GM12878 (cell line): ENCODE data around the gene CPSF3. TPM values are rescaled to one million over a fixed set of nuclear protein-coding genes. Genes with fewer than 3 reads are reported as not detected.

ENCODE experiments used
- ATAC-seq: fragments of 200-7000 bp; cut with Tn5 transposase; 3 replicates; pipeline ENCODE4 v1.9.1; 2020; ENCODE audit warnings: mild to moderate bottlenecking, moderate library complexity
- BruUV-seq: library from RNA; stranded (reverse); fragments of 400-500 nt; replicated peaks from 2 replicates; lab custom pipeline; 2021; lab: Mats Ljungman, UMichigan
- CTCF ChIA-PET: fragments of 300-600 bp; sonication (Branson Sonifier 250); formaldehyde crosslinking; extraction: SDS; loops from one replicate; lab custom pipeline; 2021; ENCODE audit warnings: inconsistent platforms; lab: Yijun Ruan, JAX
- POLR2A ChIA-PET: fragments of 350-600 bp; formaldehyde crosslinking; extraction: SDS; loops from one replicate; lab custom pipeline; 2021; ENCODE audit warnings: inconsistent platforms; lab: Charles Lee
- RAD21 ChIA-PET: fragments of 300-600 bp; sonication (Branson Sonifier 250); formaldehyde crosslinking; loops from one replicate; lab custom pipeline; 2023; ENCODE audit warnings: antibody characterized with exemption; ENCODE audit not compliant: unreplicated experiment; lab: Charles Lee
- SMC1A ChIA-PET: fragments of 300-600 bp; sonication (Branson Sonifier 250); formaldehyde crosslinking; loops from one replicate; lab custom pipeline; 2023; ENCODE audit not compliant: unreplicated experiment, uncharacterized antibody; lab: Charles Lee
- DNase-seq: peaks from one replicate; pipeline ENCODE4 v3.0.0-alpha.2; 2011; ENCODE audit warnings: low read depth, low spot score
- FAIRE-seq: peaks from 3 replicates; lab custom pipeline; 2011; peaks lifted over from hg19 to GRCh38; lab: Jason Lieb, UNC
- H2AFZ ChIP-seq: 2 replicates; pipeline ENCODE4 v1.6.0; 2011; ENCODE audit warnings: low read depth, low read length, control low read depth; ENCODE audit not compliant: control insufficient read depth
- H3K27ac ChIP-seq: 2 replicates; pipeline ENCODE4 v1.5.1; 2011; ENCODE audit warnings: control low read depth; ENCODE audit not compliant: control insufficient read depth, insufficient read depth
- H3K27me3 ChIP-seq, 2 experiments: replicated peaks in 1 of 2; 2 replicates each; pipeline versions ENCODE4 v1.6.0 to v1.6.1; 2011; ENCODE audit warnings: low read length in 1 of 2; ENCODE audit not compliant: control insufficient read depth in 2 of 2, insufficient read depth in 2 of 2
- H3K36me3 ChIP-seq, 2 experiments: 2 replicates each; pipeline ENCODE4 v1.5.1; 2011; ENCODE audit warnings: low read length in 1 of 2; ENCODE audit not compliant: control insufficient read depth in 2 of 2, insufficient read depth in 2 of 2
- H3K4me1 ChIP-seq: 2 replicates; pipeline ENCODE4 v1.6.1; 2011; ENCODE audit warnings: mild to moderate bottlenecking, low read length, moderate library complexity, mixed read lengths; ENCODE audit not compliant: control insufficient read depth, insufficient read depth
- H3K4me2 ChIP-seq: 2 replicates; pipeline ENCODE4 v1.6.0; 2011; ENCODE audit warnings: control low read depth; ENCODE audit not compliant: control insufficient read depth, insufficient read depth
- H3K4me3 ChIP-seq: fragments of 200-600 bp; sonication (generic); 2 replicates; pipeline ENCODE4 v1.5.1; 2016
- H3K79me2 ChIP-seq: 2 replicates; pipeline ENCODE4 v1.6.0; 2011; ENCODE audit warnings: low read length; ENCODE audit not compliant: control insufficient read depth, insufficient read depth
- H3K9ac ChIP-seq: 2 replicates; pipeline ENCODE4 v1.8.0; 2011; ENCODE audit warnings: low read length, control low read depth, mixed read lengths; ENCODE audit not compliant: control insufficient read depth, insufficient read depth
- H3K9me3 ChIP-seq: replicated peaks from 3 replicates; pipeline ENCODE4 v1.5.1; 2011; ENCODE audit warnings: mild to moderate bottlenecking, low read length; ENCODE audit not compliant: control insufficient read depth, insufficient read depth
- H4K20me1 ChIP-seq: 2 replicates; pipeline ENCODE4 v1.6.0; 2011; ENCODE audit not compliant: control insufficient read depth, insufficient read depth
- CBFB ChIP-seq: IDR thresholded peaks from 2 replicates; pipeline ENCODE4 v1.6.1; 2016; ENCODE audit warnings: antibody characterized with exemption, low read depth
- NFYB ChIP-seq: IDR thresholded peaks from 2 replicates; pipeline ENCODE4 v1.6.1; 2011; ENCODE audit warnings: low read depth, mild to moderate bottlenecking, low read length, improper control_type of control experiment, moderate library complexity; ENCODE audit not compliant: insufficient read depth
- NRF1 ChIP-seq: conservative IDR thresholded peaks from 2 replicates; pipeline ENCODE4 v1.6.1; 2011; ENCODE audit warnings: mild to moderate bottlenecking, low read depth, low read length, improper control_type of control experiment
- RELA ChIP-seq: fragments of 450-650 bp; IDR thresholded peaks from 2 replicates; pipeline ENCODE4 v1.8.0; 2014; ENCODE audit warnings: borderline replicate concordance; ENCODE audit not compliant: partially characterized antibody
- SMAD5 ChIP-seq: IDR thresholded peaks from 2 replicates; pipeline ENCODE4 v1.6.1; 2016; ENCODE audit warnings: antibody characterized with exemption, low read depth
- ZNF217 ChIP-seq: fragments of 450-650 bp; IDR thresholded peaks from 2 replicates; pipeline ENCODE4 v1.6.1; 2017; ENCODE audit warnings: antibody characterized with exemption, mild to moderate bottlenecking
- WGBS: methylation state at CpG from one replicate; pipeline ENCODE4 v1.1.6; 2016; ENCODE audit warnings: low lambda C conversion rate; ENCODE audit not compliant: insufficient replicate concordance, insufficient coverage; ENCODE audit errors: missing lambda C conversion rate; 5-methylcytosine and 5-hydroxymethylcytosine counted together
- in situ Hi-C: fragments of 300-500 bp; cut with MboI; formaldehyde crosslinking; loops from 9 replicates; pipeline ENCODE4 v1.14.3; 2018; ENCODE audit warnings: mixed read lengths
- intact Hi-C: fragments of 100-400 bp; cut with micrococcal nuclease; formaldehyde crosslinking; loops from one replicate; pipeline ENCODE4 v1.14.2; 2022; ENCODE audit not compliant: unreplicated experiment
- polyA plus RNA-seq, 11 experiments: library from polyadenylated mRNA; depleted of rRNA in 4 of 11; unstranded in 6 of 11; stranded (reverse) in 5 of 11; fragments of >200 nt; fragmentation: Nextera tagmentation in 4 of 11; fragmentation: Illumina TruSeq in 1 of 11; extraction: Ambion mirVana in 4 of 11; extraction: Trizol in 1 of 11; gene quantifications; 1 replicate in 1 of 11; 2 replicates in 10 of 11; pipeline versions ENCODE4 v1.2.1 to v1.2.3, GENCODE V29; 2011 to 2016; ENCODE audit warnings: inconsistent platforms in 2 of 11, missing spikeins in 2 of 11, low read depth in 1 of 11
- total RNA-seq, 4 experiments: library from RNA; depleted of rRNA in 3 of 4; stranded (reverse); fragments of >200 nt in 3 of 4; fragmentation: Illumina TruSeq in 1 of 4; extraction: Trizol in 1 of 4; gene quantifications; 2 replicates each; pipeline versions ENCODE4 v1.2.1 to v1.2.3, GENCODE V29; 2013 to 2021
- TF ChIP-seq, protein P1 (sequence below): IDR thresholded peaks from 2 replicates; pipeline ENCODE4 v1.6.1; 2012; ENCODE audit warnings: low read length, inconsistent platforms

CPSF3 gene
- total and polyA plus RNA-seq, 10 of the 15 experiments (the other 5 are each of a cell fraction or from before 2014, with no cell fraction given) = 34.5 to 108 (median 76.1) TPM

DNA sequence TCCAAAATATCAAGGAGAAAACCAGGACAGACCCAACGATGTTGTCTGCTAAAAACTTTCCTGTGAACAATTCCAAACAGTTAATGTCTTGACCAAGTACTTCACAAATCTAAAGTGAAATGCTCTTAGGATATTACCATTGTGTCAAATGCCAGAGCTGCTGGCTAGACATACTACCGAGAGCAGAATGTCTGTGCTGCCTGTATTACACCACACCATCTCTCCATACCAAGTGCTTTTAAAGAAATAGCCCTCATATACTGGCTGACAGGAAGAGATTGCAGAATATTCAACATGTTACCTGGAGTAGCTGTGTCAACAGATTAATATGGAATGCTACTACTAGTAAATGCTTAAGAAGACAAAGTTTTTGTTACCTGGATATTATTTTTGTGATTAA, 69.5 kb downstream of the CPSF3 start (continued):
- TF ChIP-seq NRF1 (no peak), NFYB (no peak), CBFB (no peak), SMAD5 (no peak), ZNF217 (no peak)
- TF ChIP-seq, all 136 proteins: peak for 0

DNA sequence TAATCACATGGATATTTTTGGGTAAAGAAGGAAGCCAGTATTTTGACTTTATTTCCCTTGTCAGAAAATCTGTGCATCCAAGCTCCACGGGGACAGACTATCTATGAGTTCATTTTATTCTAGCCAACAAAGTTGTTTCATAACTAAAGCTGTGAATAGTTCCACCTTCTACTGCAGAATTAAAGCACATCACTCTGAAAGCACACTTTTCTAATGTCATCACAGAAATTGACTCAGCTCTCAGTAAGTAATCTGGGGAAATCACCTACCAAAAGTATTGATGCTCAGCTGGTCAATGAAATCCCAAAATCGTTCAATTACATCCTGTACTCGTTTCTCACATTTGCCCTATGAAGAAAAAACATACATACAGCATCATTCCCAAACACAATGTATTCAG, 70.0 kb downstream of the CPSF3 start:
- TF ChIP-seq, protein P1, sequence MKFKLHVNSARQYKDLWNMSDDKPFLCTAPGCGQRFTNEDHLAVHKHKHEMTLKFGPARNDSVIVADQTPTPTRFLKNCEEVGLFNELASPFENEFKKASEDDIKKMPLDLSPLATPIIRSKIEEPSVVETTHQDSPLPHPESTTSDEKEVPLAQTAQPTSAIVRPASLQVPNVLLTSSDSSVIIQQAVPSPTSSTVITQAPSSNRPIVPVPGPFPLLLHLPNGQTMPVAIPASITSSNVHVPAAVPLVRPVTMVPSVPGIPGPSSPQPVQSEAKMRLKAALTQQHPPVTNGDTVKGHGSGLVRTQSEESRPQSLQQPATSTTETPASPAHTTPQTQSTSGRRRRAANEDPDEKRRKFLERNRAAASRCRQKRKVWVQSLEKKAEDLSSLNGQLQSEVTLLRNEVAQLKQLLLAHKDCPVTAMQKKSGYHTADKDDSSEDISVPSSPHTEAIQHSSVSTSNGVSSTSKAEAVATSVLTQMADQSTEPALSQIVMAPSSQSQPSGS = peak; percentile 17; the same call in 1 of the 2 replicates
- no peak for TF ChIP-seq RELA
- SMC1A ChIA-PET = interaction anchor here (1.1 kb wide), 1 partner anchor 10 kb away, joined by 3 read pairs; no protein-coding TSS in a partner anchor
- Histone ChIP-seq H3K36me3 (peaks cover 26 to 45% of the 10 kb centered on the region in 2 experiments), H3K9ac (no peak overlapping the region), H3K27ac (no peak overlapping the region), H3K79me2 (no peaks in the 10 kb centered on the region), H3K9me3 (no peaks in the 10 kb centered on the region), H3K27me3 (no peaks in the 10 kb centered on the region), H3K4me3 (no peak overlapping the region), H3K4me1 (no peaks in the 10 kb centered on the region), H4K20me1 (no peaks in the 10 kb centered on the region), H3K4me2 (no peak overlapping the region), H2AFZ (no peak overlapping the region)
- CTCF ChIA-PET = no interaction called here
- RAD21 ChIA-PET = no interaction called here
- in situ Hi-C loops = no loop called here
- POLR2A ChIA-PET = no interaction called here
- FAIRE-seq = no peak
- no peak for ATAC-seq
- no TSS peak for BruUV-seq
- DNase-seq = no peak
- 1% methylated on average over 3 of the region's 3 CpGs for WGBS
- intact Hi-C loops = no loop called here
